ENCODE measurements around the gene TMUB1. TPM values are rescaled to one million over a fixed set of nuclear protein-coding genes. Genes with fewer than 3 reads are reported as not detected.

TMUB1 gene
- total RNA-seq, 1 experiment from 2014 or later = 45.4 TPM

DNA sequence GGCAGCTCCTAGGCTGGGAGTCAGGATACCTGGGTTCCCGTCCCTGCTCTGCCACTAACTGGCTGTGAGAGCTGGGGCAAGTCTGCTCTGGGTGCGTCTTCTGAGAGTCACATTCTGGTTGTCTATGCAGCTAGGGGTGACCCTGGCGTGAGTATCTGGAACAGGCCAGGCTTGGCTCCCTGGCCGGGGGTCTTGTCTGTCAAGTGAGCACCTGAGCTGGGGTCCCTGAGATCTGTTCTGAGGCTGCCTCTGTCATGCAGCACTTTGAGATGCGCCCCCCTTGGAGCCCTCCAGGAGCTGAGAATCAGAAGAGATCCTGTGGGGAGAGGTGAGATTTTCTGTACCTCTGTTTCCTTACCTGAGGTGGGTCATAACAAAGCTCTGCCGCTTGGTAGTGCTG is 10.5 kb upstream of the TMUB1 start:
- no peak overlapping the region for H2AK5ac ChIP-seq (ENCODE audit: insufficient read length, low read length)
- Mint-ChIP-seq H3K4me3 (no peak overlapping the region), H3K4me1 (peaks cover 25 to 29% of the 10 kb centered on the region in 2 experiments), H3K27me3 (ENCODE audit: low read depth) (peaks cover 3% of the 10 kb centered on the region), H3K9me3 (no peaks in the 10 kb centered on the region), H3K36me3 (ENCODE audit: insufficient read depth in 1 of 3, low read depth in 3 of 3) (peaks cover 0 to 35% (median 10%) of the 10 kb centered on the region in 3 experiments; a peak in 5 of 7 replicates), H3K27ac (no peak overlapping the region)
- WGBS (ENCODE audit: extremely low coverage, insufficient read length, low lambda C conversion rate) = no CpG with 5 or more reads among the region's 6 CpGs
- no peak overlapping the region for H4K8ac ChIP-seq (replicated peaks; ENCODE audit: insufficient read length, low read depth, low read length)
- H3K27me3 ChIP-seq (ENCODE audit: insufficient read depth, low read length) = no peaks in the 10 kb centered on the region
- H4K5ac ChIP-seq (ENCODE audit: insufficient read length, low read depth, low read length) = no peak overlapping the region
- no peak overlapping the region for H3T11ph ChIP-seq (ENCODE audit: low read length)
- no peak overlapping the region for H2BK5ac ChIP-seq (ENCODE audit: insufficient read length, low read length)
- no peaks in the 10 kb centered on the region for H3K23me2 ChIP-seq (ENCODE audit: insufficient read length, low read depth, low read length, poor library complexity, severe bottlenecking)
- no peak overlapping the region for H3K4ac ChIP-seq (ENCODE audit: low read depth, low read length)
- TF ChIP-seq, protein P1, sequence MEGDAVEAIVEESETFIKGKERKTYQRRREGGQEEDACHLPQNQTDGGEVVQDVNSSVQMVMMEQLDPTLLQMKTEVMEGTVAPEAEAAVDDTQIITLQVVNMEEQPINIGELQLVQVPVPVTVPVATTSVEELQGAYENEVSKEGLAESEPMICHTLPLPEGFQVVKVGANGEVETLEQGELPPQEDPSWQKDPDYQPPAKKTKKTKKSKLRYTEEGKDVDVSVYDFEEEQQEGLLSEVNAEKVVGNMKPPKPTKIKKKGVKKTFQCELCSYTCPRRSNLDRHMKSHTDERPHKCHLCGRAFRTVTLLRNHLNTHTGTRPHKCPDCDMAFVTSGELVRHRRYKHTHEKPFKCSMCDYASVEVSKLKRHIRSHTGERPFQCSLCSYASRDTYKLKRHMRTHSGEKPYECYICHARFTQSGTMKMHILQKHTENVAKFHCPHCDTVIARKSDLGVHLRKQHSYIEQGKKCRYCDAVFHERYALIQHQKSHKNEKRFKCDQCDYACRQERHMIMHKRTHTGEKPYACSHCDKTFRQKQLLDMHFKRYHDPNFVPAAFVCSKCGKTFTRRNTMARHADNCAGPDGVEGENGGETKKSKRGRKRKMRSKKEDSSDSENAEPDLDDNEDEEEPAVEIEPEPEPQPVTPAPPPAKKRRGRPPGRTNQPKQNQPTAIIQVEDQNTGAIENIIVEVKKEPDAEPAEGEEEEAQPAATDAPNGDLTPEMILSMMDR (conservative IDR thresholded peaks at IDR 0.05) = no peak
- no peak overlapping the region for H2BK20ac ChIP-seq (ENCODE audit: low read depth, low read length, poor library complexity, severe bottlenecking)
- H3K18ac ChIP-seq (ENCODE audit: insufficient read length, low read depth, low read length) = no peak overlapping the region
- H3K14ac ChIP-seq (ENCODE audit: insufficient read depth, low read length) = no peak overlapping the region
- no peak overlapping the region for H3K27ac ChIP-seq (ENCODE audit: insufficient read length, low read depth, low read length)
- no peak overlapping the region for H3K56ac ChIP-seq (ENCODE audit: insufficient read length, low read depth, low read length)
- no peaks in the 10 kb centered on the region for H3K4me1 ChIP-seq (ENCODE audit: insufficient read depth, low read length)
- peaks cover 7% of the 10 kb centered on the region for H3K79me1 ChIP-seq (ENCODE audit: insufficient read depth, low read depth, low read length, poor library complexity, severe bottlenecking)
- H2AFZ ChIP-seq (ENCODE audit: low read length) = no peak overlapping the region
- H3K4me2 ChIP-seq (ENCODE audit: insufficient read depth, insufficient read length, low read length) = no peak overlapping the region
- no peak for DNase-seq
- no peak overlapping the region for H2BK120ac ChIP-seq (ENCODE audit: low read depth, low read length, poor library complexity, severe bottlenecking)
- no peak overlapping the region for H2BK15ac ChIP-seq (ENCODE audit: low read depth, low read length)
- H2BK12ac ChIP-seq (ENCODE audit: insufficient read length, low read depth, low read length) = no peak overlapping the region
- H3K23ac ChIP-seq (ENCODE audit: insufficient read length, low read depth, low read length) = no peak overlapping the region
- H3K9ac ChIP-seq (ENCODE audit: extremely low read depth, insufficient read length, low read length) = no peak overlapping the region
- H3K9me3 ChIP-seq (ENCODE audit: control insufficient read depth, low read depth, low read length) = no peaks in the 10 kb centered on the region
- no peaks in the 10 kb centered on the region for H4K20me1 ChIP-seq (ENCODE audit: control insufficient read depth, insufficient read depth, insufficient read length)
- H3K79me2 ChIP-seq (ENCODE audit: insufficient read depth, low read length) = peaks cover 27% of the 10 kb centered on the region
- H4K91ac ChIP-seq (ENCODE audit: insufficient read length, low read depth, low read length) = no peak overlapping the region

Measured in H9 (cell line).